HG03565 (cell line): ENCODE data around the gene NT5M.

Experiments used
- ATAC-seq: cut with Tn5 transposase; IDR thresholded peaks from one replicate; pipeline ENCODE4 v1.9.1; 2021; ENCODE audit warnings: mild to moderate bottlenecking, moderate library complexity; ENCODE audit not compliant: unreplicated experiment

NT5M gene

DNA sequence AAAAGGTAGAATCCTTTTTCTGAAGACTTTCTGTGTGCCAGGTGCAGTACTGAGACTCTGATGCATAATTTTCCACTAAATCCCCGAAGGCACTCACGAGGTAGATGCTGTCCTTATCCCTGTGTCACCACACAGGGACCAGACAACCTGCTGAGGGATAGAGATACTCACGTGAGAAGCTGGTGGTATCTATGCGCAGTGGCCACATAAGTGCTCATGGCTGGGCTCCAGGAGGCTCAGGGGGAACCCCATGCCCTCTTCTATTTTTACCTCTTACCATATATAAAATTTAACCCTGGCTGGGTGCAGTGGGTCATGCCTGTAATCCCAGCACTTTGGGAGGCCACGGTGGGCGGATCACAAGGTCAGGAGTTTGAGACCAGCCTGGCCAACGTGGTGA lies 38.3 kb downstream of the NT5M start:
- no peak for ATAC-seq

DNA sequence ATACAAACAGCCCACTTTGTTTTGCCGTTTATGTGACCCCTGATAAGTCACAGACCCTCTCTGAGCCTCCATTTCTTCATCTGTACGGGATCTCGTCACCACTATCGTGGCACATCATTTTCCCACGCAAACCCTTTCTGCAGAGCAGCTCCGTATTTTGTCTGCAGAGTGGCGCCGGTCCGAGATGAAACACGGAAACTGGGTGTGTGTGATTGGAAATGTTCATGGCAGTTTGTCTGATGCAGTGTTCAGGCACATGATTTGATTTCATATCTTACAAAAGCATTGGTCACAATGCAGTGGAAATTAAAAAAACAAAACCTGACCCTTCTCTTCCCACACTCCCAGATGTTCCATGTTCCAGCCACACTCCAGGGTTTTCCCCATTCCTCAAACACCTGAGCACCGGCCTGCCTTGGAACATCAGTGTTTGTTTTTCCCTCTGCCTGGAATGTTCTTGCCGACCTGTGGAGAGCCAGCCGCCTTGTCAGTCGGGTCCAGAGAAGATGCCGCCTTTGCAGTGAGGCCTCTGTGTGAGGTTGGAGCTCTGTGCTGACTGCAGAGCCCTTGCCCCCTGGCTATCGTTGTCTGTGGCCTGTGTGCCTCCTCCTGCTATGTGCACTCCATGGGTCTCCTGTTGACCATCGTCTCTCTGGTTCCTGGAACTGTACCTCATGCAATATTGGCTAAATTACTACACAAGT lies 39.2 kb downstream of the NT5M start:
- no peak for ATAC-seq

DNA sequence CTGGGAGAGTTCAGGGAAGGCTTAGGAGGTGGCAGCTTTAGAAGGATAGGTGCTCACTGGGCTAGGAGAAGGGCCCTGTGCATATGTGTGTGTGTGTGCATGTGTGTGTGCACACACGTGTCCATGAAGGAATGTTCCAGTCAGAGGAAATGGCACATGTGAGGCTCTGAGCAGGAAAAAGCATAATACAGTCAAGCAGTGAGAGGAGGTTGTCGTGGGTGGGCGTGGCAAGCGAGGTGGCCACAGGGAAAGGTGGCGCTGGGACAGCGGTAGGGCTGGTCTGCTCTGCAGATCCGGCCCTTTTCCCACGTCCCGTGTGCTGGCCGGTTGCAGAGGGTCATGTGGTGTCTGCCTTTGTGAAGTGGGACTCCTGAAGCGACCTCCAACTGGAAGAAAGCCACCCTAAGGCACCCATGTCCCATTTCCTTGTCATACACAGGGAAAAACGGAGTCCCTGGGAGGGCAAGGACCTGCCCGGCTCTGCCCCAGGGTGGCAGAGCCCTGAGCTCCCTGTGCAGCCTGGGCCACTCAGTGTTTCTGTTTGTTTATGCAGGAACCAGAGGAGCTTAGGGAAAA lies 40.1 kb downstream of the NT5M start:
- ATAC-seq, result no peak

DNA sequence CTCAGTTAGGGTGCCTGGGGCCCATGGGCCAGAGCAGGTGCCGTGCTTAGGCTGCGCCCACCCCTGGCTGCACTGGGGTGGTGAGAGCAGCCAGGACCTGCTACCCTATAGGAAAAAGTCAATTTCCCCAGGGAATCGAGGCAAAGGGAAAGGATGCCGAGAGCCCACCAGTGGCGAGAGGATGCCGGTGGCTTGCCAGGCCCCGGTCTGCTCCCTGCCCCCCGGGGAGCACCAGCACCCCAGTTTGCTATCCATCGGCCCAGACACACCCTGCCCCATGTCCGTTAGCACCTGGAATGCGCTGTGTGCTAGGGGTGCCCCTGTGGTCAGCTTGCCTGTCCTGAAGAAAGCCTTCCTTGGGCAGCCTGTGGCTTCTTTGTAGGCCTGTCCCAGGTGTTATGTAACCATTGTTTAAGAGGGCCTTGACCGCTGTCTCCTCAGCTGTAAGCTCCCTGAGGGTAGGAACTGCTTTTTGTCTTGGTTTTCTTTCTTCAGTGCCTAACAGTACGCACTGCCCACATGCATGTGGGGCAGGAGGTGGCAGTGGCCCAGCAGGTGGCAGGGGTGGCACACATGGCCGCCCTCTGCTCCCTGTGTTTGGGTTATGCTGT lies 40.8 kb downstream of the NT5M start:
- no peak for ATAC-seq

DNA sequence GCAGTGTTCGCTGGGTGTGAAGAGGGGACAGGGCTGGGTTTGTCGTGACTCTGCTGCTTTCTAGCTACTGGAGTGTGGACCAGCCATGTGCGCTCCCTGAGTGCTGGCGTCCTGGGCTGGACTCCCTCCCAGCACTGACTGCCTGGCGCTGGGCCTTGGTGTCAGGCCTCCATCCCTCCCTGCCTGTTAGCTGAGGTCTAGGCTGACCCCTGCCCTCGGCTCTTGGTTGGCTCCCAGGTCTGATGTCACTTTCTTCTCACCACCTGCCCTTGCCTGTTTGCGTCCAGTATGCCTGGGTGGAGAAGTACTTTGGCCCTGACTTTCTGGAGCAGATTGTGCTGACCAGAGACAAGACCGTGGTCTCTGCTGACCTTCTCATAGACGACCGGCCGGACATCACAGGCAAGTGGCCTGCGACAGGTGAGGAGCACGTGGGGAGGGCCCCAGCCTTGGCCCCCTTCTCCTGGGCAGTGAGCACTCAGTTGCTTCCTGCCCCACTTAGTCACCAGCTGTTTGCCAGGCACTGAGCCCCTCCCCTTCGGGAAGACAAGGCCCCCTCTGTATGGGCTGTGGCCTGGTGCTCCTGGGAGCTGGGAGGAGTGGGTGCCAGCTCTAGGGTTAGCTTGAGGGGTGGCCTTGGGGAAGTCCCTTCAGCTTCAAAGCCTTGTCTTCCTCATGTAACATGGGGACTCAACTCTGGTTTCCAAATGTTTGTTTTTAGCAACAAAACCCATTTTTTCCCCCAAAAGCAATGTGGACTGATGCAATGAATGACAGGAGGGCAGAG lies 41.5 kb downstream of the NT5M start:
- no peak for ATAC-seq

DNA sequence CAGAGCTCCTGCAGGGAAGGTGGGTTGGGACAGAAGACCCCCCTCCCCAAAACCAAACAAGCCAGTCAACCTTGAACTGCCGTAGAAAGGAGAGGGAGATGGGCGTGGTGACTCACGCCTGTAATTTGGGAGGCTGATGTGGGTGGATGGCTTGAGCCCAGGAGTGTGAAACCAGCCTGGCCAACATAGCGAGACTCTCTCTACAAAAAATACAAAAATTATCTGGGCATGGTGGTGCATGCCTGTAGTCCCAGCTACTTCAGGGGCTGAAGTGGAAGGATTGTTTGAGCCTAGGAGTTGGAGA lies 42.1 kb downstream of the NT5M start:
- ATAC-seq, result no peak

DNA sequence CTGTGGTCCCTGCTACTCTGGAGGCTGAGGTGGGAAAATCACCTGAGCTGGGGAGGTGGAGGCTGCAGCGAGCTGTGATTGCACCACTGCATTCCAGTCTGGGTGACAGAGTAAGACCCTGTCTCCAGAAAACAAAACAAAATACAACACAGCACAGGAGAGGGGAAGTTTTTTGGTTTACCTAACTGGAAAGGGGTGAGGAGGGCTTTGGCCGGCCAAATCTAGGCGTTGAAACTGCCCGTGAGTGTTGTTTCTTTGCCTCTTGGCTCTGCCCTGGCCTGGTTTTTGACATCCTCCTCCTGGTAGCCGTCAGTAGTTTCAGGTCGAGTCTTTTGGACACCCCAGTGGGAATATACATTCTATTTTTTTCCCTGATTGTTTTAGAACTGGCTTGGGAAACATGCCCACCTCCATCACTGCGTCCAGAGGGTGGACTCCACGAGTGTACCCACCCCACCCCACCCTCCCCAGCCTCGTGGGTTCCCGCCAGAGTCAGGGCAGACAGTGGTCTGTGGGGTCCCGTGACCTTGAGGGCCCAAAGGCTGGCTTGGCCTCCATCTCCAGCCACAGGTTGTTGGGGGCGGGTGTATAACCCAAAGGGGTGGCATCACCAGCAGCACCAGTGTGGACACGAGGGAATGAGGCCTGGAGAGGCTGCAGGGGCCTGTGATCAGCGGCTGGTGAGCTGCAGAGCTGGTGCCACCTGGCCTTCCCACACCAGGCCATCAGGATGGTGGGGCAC lies 42.7 kb downstream of the NT5M start:
- no peak for ATAC-seq

DNA sequence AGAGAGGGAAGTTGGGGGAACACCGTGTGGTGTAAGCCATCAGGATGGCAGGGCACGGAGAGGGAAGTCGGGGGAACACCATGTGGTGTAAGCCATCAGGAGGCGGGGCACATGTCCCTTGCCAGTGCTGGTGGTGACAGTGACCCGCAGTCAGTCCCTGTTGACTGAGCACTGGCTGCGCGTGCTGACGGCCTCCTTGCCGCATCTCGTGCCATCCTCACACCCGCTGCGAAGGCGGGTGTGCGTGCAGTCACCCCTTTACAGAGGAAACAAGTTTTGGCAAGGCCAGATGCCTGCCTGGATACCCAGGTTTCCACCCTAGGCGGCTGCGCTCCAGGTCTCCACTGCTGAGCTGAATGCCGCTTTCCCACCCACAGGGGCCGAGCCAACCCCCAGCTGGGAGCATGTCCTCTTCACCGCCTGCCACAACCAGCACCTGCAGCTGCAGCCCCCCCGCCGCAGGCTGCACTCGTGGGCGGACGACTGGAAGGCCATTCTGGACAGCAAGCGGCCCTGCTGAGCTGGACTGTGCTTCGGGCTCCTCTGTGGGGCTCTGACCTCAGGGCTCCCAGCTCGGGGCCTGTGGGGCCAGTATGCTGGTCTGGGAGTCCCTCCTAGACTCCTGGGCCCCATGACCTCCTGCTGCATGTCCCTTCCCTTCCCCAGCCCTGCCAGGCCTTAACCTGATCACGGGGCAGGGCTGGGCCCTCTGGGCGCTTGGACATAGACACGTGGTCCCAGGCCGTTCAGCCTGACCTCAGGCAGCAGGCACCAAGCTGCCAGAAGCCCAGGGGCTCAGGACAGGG lies 43.5 kb downstream of the NT5M start:
- ATAC-seq, result no peak

DNA sequence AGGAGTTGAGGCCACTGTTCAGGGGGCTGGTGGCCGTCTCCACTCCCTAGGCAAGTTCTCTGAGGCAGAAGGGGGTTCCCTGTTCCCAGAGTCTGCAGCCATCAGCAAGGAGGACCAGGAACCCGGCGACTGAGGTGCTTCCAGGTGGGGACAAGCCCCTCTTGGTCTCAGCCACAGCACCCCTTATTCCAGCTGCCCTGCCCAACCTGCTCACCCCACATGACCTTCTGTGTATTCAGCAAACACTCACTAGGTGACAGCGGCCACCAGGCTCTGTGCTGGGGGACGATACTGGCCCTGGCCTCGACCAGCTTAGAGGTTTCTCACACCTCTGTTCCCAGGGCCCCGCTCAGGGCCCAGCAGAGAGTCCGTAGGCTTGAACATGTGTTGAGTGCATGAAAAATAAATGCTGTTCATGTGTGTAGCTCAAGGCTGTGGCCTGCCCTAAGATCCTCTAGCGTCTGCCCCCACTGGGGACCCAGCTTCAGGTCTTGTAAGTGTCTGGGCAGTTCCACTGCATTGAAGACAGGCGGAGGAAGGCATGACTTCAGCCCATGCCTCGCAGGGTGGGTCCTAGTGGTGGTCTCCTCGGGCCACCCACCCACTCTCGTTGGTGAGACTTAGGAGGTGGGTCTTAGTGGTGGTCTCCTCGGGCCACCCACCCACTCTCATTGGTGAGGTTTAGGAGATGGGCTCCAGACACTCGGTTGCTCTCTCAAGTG lies 44.2 kb downstream of the NT5M start:
- no peak for ATAC-seq

DNA sequence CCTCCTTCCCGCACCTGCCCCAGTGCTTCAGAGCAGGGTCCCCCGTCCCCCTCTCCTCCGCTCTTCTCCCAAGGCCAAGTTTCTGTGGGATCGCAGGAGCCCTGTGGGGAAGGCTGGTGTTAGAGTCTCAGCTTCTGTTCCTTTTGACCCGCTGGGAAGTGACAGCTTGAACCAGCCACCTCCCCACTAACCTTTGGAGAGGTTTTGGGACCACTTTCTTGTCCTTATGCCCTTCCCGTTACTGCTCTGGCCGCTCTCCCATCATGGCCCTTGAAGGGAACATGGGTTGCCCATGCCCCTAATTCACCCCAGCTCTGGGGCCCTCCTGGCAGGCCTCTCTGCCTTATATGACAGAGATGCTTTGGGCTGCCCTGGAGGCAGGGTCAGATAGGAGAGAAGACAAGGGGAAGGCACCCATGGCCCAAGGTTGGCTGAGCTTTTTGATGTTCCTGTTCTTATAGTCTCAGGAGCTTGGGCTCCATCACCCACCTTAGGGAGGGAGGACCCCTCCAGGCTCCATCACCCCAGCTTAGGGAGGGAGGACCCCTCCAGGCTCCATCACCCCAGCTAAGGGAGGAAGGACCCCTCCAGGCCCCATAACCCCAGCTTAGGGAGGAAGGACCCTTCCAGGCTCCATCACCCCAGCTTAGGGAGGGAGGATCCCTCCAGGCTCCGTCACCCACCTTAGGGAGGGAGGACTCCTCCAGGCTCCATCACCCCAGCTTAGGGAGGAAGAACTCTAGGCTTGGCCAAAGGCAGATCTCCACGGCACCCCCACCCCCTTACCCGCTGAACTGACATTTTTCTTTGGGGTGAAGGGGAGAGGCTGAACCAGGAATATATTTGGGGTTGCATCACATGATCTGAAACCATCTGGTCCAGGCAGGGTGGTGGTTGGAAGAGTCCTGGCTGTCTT lies 45.0 kb downstream of the NT5M start:
- no peak for ATAC-seq

DNA sequence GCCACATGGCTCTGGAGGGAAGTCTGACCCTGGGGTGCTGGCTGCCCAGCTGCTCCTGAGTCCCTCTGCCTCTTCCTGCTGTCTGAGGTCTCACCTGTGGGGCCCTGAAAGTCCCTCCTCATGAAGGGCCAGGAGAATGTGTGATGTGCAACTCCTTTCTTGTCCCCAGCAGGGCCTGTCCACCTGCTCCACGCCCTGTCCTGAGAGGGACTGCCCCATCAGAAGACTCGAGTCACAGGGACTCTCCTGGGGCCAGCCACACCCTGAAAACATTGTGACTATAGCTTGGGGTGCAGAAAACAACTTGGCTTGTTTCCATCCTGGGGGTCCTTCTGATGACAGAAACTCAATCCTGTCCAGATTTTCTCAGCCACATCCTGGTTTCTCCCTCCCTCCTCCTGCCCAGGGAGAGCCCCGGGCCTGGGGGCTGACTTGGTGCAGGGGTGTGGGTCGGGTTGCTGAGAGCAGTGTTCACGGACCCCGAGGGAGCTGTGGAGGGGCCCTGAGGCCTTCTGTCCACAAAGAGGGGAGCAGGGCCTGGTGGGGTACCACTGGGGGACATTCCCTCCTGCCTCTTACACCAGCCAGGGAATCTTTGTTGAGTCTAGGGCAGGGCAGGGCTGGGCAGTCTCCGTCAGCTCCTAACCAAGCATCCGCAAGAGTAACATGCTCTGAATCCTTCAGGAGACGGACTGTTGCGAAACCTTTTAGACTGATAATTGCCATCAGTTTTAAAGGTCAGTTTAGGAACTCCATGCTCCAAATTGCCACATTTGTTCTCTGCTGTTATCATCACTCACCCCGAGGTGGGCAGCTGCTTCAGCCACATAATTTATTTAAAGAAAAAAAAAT lies 45.9 kb downstream of the NT5M start:
- no peak for ATAC-seq

DNA sequence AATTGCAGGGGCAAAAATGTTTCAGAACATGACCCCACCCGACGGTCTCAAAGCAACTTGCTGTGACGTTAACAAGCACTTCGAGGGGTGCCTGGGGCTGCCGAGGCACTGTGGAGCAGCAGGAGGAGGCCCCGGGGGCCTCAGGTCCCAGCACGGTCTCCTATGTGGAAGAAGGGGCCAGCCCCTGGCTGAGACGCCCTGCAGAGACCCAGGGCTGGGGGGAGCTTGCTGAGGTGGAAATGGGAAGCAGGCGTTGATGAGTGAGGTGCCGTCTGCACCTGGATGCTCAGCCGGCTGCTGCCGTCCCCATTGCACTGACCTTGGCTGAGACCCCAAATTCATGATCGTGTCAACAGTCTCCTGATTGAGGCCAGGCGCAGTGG lies 46.5 kb downstream of the NT5M start:
- no peak for ATAC-seq

DNA sequence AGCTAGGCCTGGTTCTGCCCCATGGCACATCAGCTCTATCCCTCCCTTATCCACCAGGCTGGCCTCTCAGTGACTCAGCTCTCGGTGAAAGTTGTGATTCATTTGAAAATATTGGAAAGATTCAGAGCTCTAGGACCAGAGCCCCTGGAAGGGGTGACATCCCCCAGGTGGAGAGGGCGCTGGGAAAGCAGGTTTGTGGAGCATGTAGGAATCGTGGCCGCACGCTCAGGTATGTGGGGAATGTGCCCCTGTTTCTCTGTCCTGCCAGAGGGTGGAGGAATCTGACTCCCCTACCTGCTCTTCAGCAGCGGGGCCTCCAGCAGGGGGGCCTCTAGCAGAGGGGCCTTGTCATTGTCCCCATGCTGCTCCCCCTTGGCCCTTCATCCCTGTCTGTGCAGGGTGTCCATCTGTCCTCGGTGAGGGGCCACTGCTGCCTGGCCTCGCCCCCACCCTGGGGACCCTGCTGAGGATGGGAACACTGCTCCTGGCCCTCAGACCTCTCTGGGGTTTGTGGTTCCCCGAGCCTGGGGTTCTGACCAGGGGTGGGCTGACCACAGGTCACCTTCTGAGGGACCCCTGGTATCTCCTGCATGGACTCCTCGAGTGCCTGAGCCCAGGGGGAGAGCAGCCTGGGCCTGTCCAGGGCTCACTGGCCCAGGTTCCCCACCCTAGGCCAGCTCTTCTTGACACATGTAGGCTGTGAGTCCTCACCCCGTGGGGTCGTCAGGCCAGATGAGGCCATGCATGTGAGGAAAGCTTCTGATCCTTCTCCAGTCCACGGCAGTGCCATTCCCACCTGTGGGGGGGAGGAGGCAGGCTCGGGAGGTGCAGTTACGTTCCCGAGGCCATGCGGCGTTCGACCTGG lies 47.5 kb downstream of the NT5M start:
- no peak for ATAC-seq

DNA sequence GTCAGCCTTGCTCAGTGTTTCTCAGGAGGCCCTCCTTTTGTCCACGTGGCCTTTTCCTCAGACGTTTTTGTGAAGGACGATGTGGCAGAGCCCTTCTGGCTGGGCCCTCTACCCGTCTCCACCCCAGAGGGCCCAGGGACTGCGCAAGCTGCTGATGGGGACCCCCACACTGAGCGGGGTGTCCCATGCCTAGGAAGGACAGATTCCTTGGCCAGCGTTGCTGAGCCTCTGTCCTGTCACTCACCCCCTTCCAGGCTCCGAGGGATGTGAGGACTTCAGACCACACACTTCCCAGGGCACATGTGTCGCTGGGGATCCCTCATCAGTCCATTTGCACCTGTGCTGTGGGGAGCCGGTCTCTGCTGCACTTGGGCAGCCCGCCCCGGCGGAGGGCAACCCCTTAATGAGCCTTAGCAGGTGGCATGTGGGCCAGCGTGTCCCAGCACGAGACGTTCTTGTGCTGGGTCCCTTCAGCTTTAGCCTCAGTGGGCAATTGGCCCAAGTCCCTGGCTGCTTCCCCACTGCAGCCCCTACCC lies 48.3 kb downstream of the NT5M start:
- ATAC-seq, result no peak

DNA sequence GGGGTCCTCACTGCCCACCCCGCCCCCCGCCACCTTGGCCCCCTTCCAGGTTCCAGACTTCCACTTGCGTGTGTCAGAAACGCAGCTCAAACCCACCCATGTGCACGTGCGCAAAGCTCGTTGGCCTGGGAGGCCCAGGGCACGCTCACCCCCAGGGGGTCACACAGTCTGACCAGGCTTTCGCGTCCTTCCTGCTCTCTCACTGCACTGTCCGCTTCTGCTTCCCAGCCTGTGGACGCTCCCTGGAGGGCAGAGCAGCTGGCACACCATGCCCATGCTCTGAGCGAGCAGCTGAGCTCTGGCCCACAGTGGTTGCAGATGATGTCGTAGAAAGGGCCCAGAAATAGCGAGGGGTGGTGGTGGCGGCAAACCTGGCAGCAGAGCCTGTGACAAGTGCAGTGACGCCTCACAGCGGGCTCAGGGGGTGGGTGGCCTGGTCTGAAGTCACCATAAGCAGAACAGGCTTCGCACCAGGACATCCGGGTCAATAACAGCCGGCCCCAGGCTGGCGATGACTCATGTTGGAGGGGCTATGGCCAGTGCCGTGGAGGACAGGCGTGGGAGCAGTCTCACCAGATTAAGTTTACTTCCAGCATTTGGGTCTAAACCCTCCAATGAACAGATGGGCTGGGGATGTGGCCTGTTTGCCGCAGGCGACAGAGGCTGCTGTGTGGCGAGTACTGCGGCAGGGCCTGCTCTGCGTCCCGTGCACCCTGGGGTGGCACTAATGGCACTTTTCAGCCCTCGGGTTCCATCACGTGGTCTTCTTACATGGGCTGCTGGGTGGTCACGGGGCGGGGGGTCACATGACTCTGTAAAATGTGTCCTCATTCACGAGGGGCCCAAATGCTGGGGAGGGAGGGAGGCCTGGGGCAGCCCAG lies 49.0 kb downstream of the NT5M start:
- ATAC-seq, result no peak
